Measurements from ENCODE around the gene SLC25A13.

Gene SLC25A13

GRCh38 chr7:96151889-96152288 lies 170.0 kb downstream of the SLC25A13 start:
- no peak for DNase-seq

- DNase-seq, result no peak
Measured at GRCh38 chr7:96144260-96144526, 177.7 kb downstream of the SLC25A13 start.

GRCh38 chr7:96143495-96144259 lies 178.2 kb downstream of the SLC25A13 start:
- DNase-seq, result no peak

GRCh38 chr7:96136600-96137239 lies 185.2 kb downstream of the SLC25A13 start:
- DNase-seq, result no peak

GRCh38 chr7:96135241-96135640 lies 186.7 kb downstream of the SLC25A13 start:
- no peak for DNase-seq

- no peak for DNase-seq
Measured at GRCh38 chr7:96131525-96131924, 190.4 kb downstream of the SLC25A13 start.

- DNase-seq, result no peak
Measured at GRCh38 chr7:96127746-96128145, 194.2 kb downstream of the SLC25A13 start.

- DNase-seq, result no peak
Measured at GRCh38 chr7:96126382-96126781, 195.5 kb downstream of the SLC25A13 start.

GRCh38 chr7:96122746-96123145 lies 199.2 kb downstream of the SLC25A13 start:
- DNase-seq, result no peak

- DNase-seq, result no peak
Measured at GRCh38 chr7:96121752-96122151, 200.1 kb downstream of the SLC25A13 start.

- no peak for DNase-seq
Measured at GRCh38 chr7:96120445-96121225, 201.3 kb downstream of the SLC25A13 start.

- no peak for DNase-seq
Measured at GRCh38 chr7:96118449-96119001, 203.4 kb downstream of the SLC25A13 start.

- DNase-seq, result no peak
Measured at GRCh38 chr7:96116173-96116572, 205.7 kb downstream of the SLC25A13 start.

- DNase-seq, result no peak
Measured at GRCh38 chr7:96114190-96114589, 207.7 kb downstream of the SLC25A13 start.

GRCh38 chr7:96111405-96111804 lies 210.5 kb downstream of the SLC25A13 start:
- DNase-seq, result no peak

- no peak for DNase-seq
Measured at GRCh38 chr7:96104984-96105383, 216.9 kb downstream of the SLC25A13 start.

GRCh38 chr7:96102096-96102811 lies 219.6 kb downstream of the SLC25A13 start:
- no peak for DNase-seq

- DNase-seq, result no peak
Measured at GRCh38 chr7:96100737-96101136, 221.2 kb downstream of the SLC25A13 start.

- no peak for DNase-seq
Measured at GRCh38 chr7:96097835-96098234, 224.1 kb downstream of the SLC25A13 start.

GRCh38 chr7:96093435-96093834 lies 228.5 kb downstream of the SLC25A13 start:
- no peak for DNase-seq

GRCh38 chr7:96090756-96091155 lies 231.1 kb downstream of the SLC25A13 start:
- no peak for DNase-seq

- DNase-seq, result no peak
Measured at GRCh38 chr7:96089511-96089910, 232.4 kb downstream of the SLC25A13 start.

GRCh38 chr7:96088579-96088978 lies 233.3 kb downstream of the SLC25A13 start:
- DNase-seq, result no peak

All from suppressor macrophage (primary cell).